MCF 10A (cell line): ENCODE data around the gene PRPF18. TPM values are rescaled to one million over a fixed set of nuclear protein-coding genes. Genes with fewer than 3 reads are reported as not detected.
A peak's percentile ranks its signal among the peaks of the same experiment; 100 is the strongest.

Experiments used
- BruUV-seq: library from RNA; stranded (reverse); fragments of 400-500 nt; replicated peaks from 2 replicates; lab custom pipeline; 2021; lab: Mats Ljungman, UMichigan
- CTCF ChIA-PET: fragments of 300-600 bp; sonication (Branson Sonifier 250); formaldehyde crosslinking; extraction: SDS; loops from one replicate; lab custom pipeline; 2021; ENCODE audit warnings: antibody characterized with exemption, inconsistent platforms; lab: Yijun Ruan, JAX
- POLR2A ChIA-PET: fragments of 300-600, 350-650 bp; sonication (Branson Sonifier 250); formaldehyde crosslinking; extraction: SDS; loops from one replicate; lab custom pipeline; 2020; ENCODE audit warnings: antibody characterized with exemption, inconsistent platforms; lab: Yijun Ruan, JAX
- DNase-seq: peaks from one replicate; pipeline ENCODE4 v3.0.0-alpha.2; 2018; ENCODE audit not compliant: unreplicated experiment
- H3K27ac Mint-ChIP-seq: one replicate; pipeline ENCODE4 v1.8.0; 2022; ENCODE audit warnings: mild to moderate bottlenecking, low read depth, mixed read lengths; ENCODE audit not compliant: unreplicated experiment
- H3K27me3 Mint-ChIP-seq: one replicate; pipeline ENCODE4 v1.8.0; 2022; ENCODE audit warnings: mixed read lengths; ENCODE audit not compliant: insufficient read depth, unreplicated experiment
- H3K36me3 Mint-ChIP-seq: one replicate; pipeline ENCODE4 v1.8.0; 2022; ENCODE audit warnings: mild to moderate bottlenecking, moderate library complexity, mixed read lengths; ENCODE audit not compliant: insufficient read depth, unreplicated experiment
- H3K4me1 Mint-ChIP-seq: one replicate; pipeline ENCODE4 v1.8.0; 2022; ENCODE audit warnings: mixed read lengths; ENCODE audit not compliant: insufficient read depth, unreplicated experiment
- H3K4me3 Mint-ChIP-seq: one replicate; pipeline ENCODE4 v1.8.0; 2022; ENCODE audit warnings: mild to moderate bottlenecking, moderate library complexity, mixed read lengths; ENCODE audit not compliant: unreplicated experiment
- H3K9me3 Mint-ChIP-seq: one replicate; pipeline ENCODE4 v1.8.0; 2022; ENCODE audit warnings: mixed read lengths; ENCODE audit not compliant: unreplicated experiment
- CTCF ChIP-seq: fragments of 200-600 bp; IDR thresholded peaks from one replicate; pipeline ENCODE4 v1.8.0; 2022; ENCODE audit warnings: antibody characterized with exemption, mild to moderate bottlenecking; ENCODE audit not compliant: unreplicated experiment
- intact Hi-C: fragments of 100-400 bp; cut with micrococcal nuclease; formaldehyde crosslinking; loops from 2 replicates; pipeline ENCODE4 v1.14.1; 2022
- total RNA-seq: library from RNA; stranded (reverse); gene quantifications from 2 replicates; pipeline ENCODE4 v1.2.3, GENCODE V29; 2022

The PRPF18 gene
- total RNA-seq, 1 experiment from 2014 or later = 27.8 TPM

GRCh38 chr10:13612654-13613373 is 26.0 kb downstream of the PRPF18 start:
- no TSS peak for BruUV-seq
- DNase-seq = no peak
- H3K4me3 Mint-ChIP-seq = no peak overlapping the region
- H3K27me3 Mint-ChIP-seq = no peaks in the 10 kb centered on the region
- H3K9me3 Mint-ChIP-seq = no peaks in the 10 kb centered on the region
- intact Hi-C loops = loop anchor here (1.0 kb wide), 2 partner anchors 47 to 165 kb away; no protein-coding TSS in a partner anchor
- peaks cover 72% of the 10 kb centered on the region for H3K36me3 Mint-ChIP-seq
- peaks cover 22% of the 10 kb centered on the region for H3K4me1 Mint-ChIP-seq
- no peak overlapping the region for H3K27ac Mint-ChIP-seq
- ChIA-PET POLR2A (interaction anchor here (1.2 kb wide), 1 partner anchor 171 kb away, joined by 3 read pairs; no protein-coding TSS in a partner anchor), CTCF (interaction anchor here (0.5 to 2.3 kb wide), 18 partner anchors 8 to 1195 kb away, joined by 3 to 9 read pairs (median 3); no protein-coding TSS in a partner anchor)
- no peak for TF ChIP-seq CTCF

GRCh38 chr10:13613519-13613918 is 26.8 kb downstream of the PRPF18 start:
- ChIA-PET CTCF (interaction anchor here (0.5 to 2.3 kb wide), 25 partner anchors 8 to 1406 kb away, joined by 3 to 9 read pairs (median 3); no protein-coding TSS in a partner anchor), POLR2A (interaction anchor here (1.2 kb wide), 1 partner anchor 170 kb away, joined by 3 read pairs; no protein-coding TSS in a partner anchor)
- peak; percentile 17 for TF ChIP-seq CTCF
- Mint-ChIP-seq H3K27me3 (no peaks in the 10 kb centered on the region), H3K4me1 (peaks cover 22% of the 10 kb centered on the region), H3K27ac (no peak overlapping the region), H3K4me3 (no peak overlapping the region), H3K9me3 (no peaks in the 10 kb centered on the region), H3K36me3 (peaks cover 73% of the 10 kb centered on the region)
- intact Hi-C loops = loop anchor here (1.0 kb wide), 2 partner anchors 47 to 165 kb away; no protein-coding TSS in a partner anchor
- no TSS peak for BruUV-seq
- peak; percentile 8 for DNase-seq

GRCh38 chr10:13614530-13615332 is 28.0 kb downstream of the PRPF18 start:
- peak overlapping the region; percentile 24 for H3K4me3 Mint-ChIP-seq
- no peak for TF ChIP-seq CTCF
- peaks cover 22% of the 10 kb centered on the region for H3K4me1 Mint-ChIP-seq
- peak; percentile 53 for DNase-seq
- intact Hi-C loops = no loop called here
- H3K9me3 Mint-ChIP-seq = no peaks in the 10 kb centered on the region
- no peaks in the 10 kb centered on the region for H3K27me3 Mint-ChIP-seq
- ChIA-PET POLR2A (no interaction called here), CTCF (interaction anchor here (0.7 to 2.3 kb wide), 14 partner anchors 9 to 174 kb away, joined by 3 to 6 read pairs (median 3); no protein-coding TSS in a partner anchor)
- no TSS peak for BruUV-seq
- H3K36me3 Mint-ChIP-seq = peaks cover 78% of the 10 kb centered on the region
- H3K27ac Mint-ChIP-seq = peak overlapping the region; percentile 35
